Choroid plexus epithelial cell (primary cell): ENCODE data around the gene NKAIN4.

Experiments
- DNase-seq: peaks from one replicate; pipeline ENCODE4 v3.0.0-alpha.2; 2010; ENCODE audit warnings: low read depth
- H3K4me3 ChIP-seq: 2 replicates; pipeline ENCODE4 v1.5.1; 2011; ENCODE audit warnings: low read depth, mild to moderate bottlenecking, control low read depth, low read length, moderate library complexity
- TF ChIP-seq, protein P1 (sequence below): conservative IDR thresholded peaks from 2 replicates; pipeline ENCODE4 v1.5.1; 2011; ENCODE audit warnings: low read depth, mild to moderate bottlenecking, control low read depth, inconsistent platforms, low read length, moderate library complexity

Gene NKAIN4

DNA sequence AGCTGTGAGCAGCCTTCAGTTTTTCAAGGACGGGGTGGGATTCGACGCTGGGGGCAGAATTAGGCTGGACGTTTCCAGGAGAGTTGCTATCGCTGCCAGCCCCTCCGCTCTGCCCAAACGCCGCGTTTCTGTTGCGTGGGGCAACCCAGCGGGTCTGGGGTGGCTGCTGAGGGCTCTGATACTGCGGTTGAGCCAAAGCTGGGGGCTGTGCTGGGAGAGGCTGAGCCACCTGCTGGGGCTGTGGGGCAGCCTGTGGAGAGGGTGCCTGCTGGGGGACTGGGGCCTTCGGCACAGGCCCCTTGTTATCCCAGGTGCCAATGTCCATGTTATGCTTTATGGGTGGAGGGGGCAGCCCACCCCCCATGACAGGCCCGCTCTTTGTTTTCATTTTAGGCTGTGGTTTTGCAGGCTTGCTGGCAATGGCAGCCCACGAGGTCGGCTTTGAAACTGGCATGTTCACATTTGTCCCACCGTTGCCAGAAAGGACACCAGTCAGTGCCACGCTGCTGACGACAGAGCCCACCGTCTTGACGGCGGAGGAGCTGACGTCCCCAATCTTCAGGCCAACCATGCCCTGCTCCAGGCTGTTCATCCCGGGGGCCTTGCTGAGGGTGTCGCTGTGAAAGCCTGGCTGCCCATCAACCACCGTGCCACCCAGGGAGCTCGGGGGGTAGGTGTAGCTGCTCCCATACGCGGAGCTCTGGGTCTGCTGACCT is 51.3 kb downstream of the NKAIN4 start:
- TF ChIP-seq, protein P1, sequence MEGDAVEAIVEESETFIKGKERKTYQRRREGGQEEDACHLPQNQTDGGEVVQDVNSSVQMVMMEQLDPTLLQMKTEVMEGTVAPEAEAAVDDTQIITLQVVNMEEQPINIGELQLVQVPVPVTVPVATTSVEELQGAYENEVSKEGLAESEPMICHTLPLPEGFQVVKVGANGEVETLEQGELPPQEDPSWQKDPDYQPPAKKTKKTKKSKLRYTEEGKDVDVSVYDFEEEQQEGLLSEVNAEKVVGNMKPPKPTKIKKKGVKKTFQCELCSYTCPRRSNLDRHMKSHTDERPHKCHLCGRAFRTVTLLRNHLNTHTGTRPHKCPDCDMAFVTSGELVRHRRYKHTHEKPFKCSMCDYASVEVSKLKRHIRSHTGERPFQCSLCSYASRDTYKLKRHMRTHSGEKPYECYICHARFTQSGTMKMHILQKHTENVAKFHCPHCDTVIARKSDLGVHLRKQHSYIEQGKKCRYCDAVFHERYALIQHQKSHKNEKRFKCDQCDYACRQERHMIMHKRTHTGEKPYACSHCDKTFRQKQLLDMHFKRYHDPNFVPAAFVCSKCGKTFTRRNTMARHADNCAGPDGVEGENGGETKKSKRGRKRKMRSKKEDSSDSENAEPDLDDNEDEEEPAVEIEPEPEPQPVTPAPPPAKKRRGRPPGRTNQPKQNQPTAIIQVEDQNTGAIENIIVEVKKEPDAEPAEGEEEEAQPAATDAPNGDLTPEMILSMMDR, result no peak
- DNase-seq, result no peak
- H3K4me3 ChIP-seq, result no peak overlapping the region

DNA sequence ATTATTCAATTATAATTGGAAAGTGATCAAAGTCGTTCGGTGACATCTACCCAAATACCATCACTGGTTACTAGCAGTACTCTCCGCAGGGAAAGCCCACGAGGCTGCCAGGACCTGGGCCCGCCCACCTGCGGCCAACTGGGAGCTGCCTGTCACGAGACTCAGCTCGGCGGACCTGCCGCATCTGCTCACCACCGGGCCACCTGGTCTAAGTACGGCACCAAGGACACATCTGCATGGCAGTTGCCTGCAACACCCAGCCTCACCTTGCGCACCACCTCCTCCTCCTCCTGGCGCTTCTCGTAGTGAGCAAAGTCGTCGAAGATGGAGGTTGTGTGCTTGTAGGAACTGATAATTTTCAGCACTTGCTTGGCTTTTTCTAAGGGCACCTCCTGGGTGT is 52.2 kb downstream of the NKAIN4 start:
- DNase-seq, result no peak
- H3K4me3 ChIP-seq, result no peak overlapping the region
- TF ChIP-seq, protein P1, result no peak

- TF ChIP-seq, protein P1, result no peak
- no peak for DNase-seq
- H3K4me3 ChIP-seq, result no peak overlapping the region
Measured at GRCh38 chr20:63198606-63199005, 55.7 kb downstream of the NKAIN4 start.

GRCh38 chr20:63196768-63197470 is 57.3 kb downstream of the NKAIN4 start:
- TF ChIP-seq, protein P1, result no peak
- H3K4me3 ChIP-seq, result no peak overlapping the region
- no peak for DNase-seq

GRCh38 chr20:63194797-63195173 is 59.5 kb downstream of the NKAIN4 start:
- H3K4me3 ChIP-seq, result no peak overlapping the region
- TF ChIP-seq, protein P1, result no peak
- no peak for DNase-seq

- no peak overlapping the region for H3K4me3 ChIP-seq
- DNase-seq, result no peak
- TF ChIP-seq, protein P1, result no peak
Measured at GRCh38 chr20:63194007-63194796, 60.1 kb downstream of the NKAIN4 start.
